Smooth muscle cell (in vitro differentiated cells): Measurements from ENCODE around the gene TMEM74B. TPM values are rescaled to one million over a fixed set of nuclear protein-coding genes. Genes with fewer than 3 reads are reported as not detected.
A peak's percentile ranks its signal among the peaks of the same experiment; 100 is the strongest.
"Not testable (repeated sequence)": the region's sequence is repeated elsewhere in the genome, so short reads cannot be mapped to it uniquely, and the experiment has no call there.

ENCODE experiments used
- DNase-seq: peaks from one replicate; lab custom pipeline; 2025; ENCODE audit not compliant: unreplicated experiment; lab: John Stamatoyannopoulos, UW
- H2AFZ ChIP-seq: fragments of 200-600 bp; sonication (generic); 2 replicates; pipeline ENCODE4 v1.6.0; 2016; ENCODE audit warnings: antibody characterized with exemption, low read depth, mild to moderate bottlenecking
- H3F3A ChIP-seq: fragments of 200-600 bp; sonication (generic); 2 replicates; pipeline ENCODE4 v1.6.0; 2017; ENCODE audit warnings: antibody characterized with exemption, low read depth
- H3K27ac ChIP-seq: fragments of 200-600 bp; sonication (generic); 2 replicates; pipeline ENCODE4 v1.5.1; 2016; ENCODE audit warnings: low read depth, mild to moderate bottlenecking
- H3K27me3 ChIP-seq: fragments of 200-600 bp; sonication (generic); 2 replicates; pipeline ENCODE4 v1.6.1; 2016; ENCODE audit warnings: low read depth, mild to moderate bottlenecking
- H3K36me3 ChIP-seq: fragments of 200-600 bp; sonication (generic); 2 replicates; pipeline ENCODE4 v1.5.1; 2016; ENCODE audit warnings: low read depth
- H3K4me1 ChIP-seq: fragments of 200-600 bp; sonication (generic); 2 replicates; pipeline ENCODE4 v1.5.1; 2016; ENCODE audit warnings: low read depth
- H3K4me2 ChIP-seq: fragments of 200-600 bp; sonication (generic); 2 replicates; pipeline ENCODE4 v1.6.0; 2016; ENCODE audit warnings: mild to moderate bottlenecking
- H3K4me3 ChIP-seq: fragments of 200-600 bp; sonication (generic); 2 replicates; pipeline ENCODE4 v1.5.1; 2016; ENCODE audit warnings: mild to moderate bottlenecking
- H3K79me2 ChIP-seq: fragments of 200-600 bp; sonication (generic); 2 replicates; pipeline ENCODE4 v1.6.0; 2016; ENCODE audit warnings: low read depth, mild to moderate bottlenecking
- H3K9ac ChIP-seq: fragments of 200-600 bp; sonication (generic); 2 replicates; pipeline ENCODE4 v1.6.0; 2016; ENCODE audit warnings: low read depth
- H3K9me3 ChIP-seq: fragments of 200-600 bp; sonication (generic); replicated peaks from 2 replicates; pipeline ENCODE4 v1.5.1; 2016; ENCODE audit warnings: low read depth
- H4K20me1 ChIP-seq: fragments of 200-600 bp; sonication (generic); 2 replicates; pipeline ENCODE4 v1.6.0; 2016; ENCODE audit warnings: low read depth
- CTCF ChIP-seq: fragments of 200-600 bp; sonication (generic); IDR thresholded peaks from 2 replicates; pipeline ENCODE4 v1.5.1; 2017; ENCODE audit warnings: borderline replicate concordance, mild to moderate bottlenecking, antibody characterized with exemption; ENCODE audit not compliant: insufficient read depth, poor library complexity, severe bottlenecking
- WGBS: methylation state at CpG from one replicate; pipeline ENCODE4 v1.1.7; 2016; ENCODE audit warnings: low lambda C conversion rate; 5-methylcytosine and 5-hydroxymethylcytosine counted together
- polyA plus RNA-seq: library from polyadenylated mRNA; unstranded; fragments of >200 nt; fragmentation: Nextera tagmentation; extraction: Ambion mirVana; gene quantifications from 2 replicates; pipeline ENCODE4 v1.2.1, GENCODE V29; 2016
- total RNA-seq: library from RNA; depleted of rRNA; stranded (reverse); fragments of >200 nt; gene quantifications from 2 replicates; pipeline ENCODE4 v1.2.3, GENCODE V29; 2014

Gene TMEM74B
- total and polyA plus RNA-seq, 2 experiments from 2014 or later, result 0.94 TPM; not detected in 1

DNA sequence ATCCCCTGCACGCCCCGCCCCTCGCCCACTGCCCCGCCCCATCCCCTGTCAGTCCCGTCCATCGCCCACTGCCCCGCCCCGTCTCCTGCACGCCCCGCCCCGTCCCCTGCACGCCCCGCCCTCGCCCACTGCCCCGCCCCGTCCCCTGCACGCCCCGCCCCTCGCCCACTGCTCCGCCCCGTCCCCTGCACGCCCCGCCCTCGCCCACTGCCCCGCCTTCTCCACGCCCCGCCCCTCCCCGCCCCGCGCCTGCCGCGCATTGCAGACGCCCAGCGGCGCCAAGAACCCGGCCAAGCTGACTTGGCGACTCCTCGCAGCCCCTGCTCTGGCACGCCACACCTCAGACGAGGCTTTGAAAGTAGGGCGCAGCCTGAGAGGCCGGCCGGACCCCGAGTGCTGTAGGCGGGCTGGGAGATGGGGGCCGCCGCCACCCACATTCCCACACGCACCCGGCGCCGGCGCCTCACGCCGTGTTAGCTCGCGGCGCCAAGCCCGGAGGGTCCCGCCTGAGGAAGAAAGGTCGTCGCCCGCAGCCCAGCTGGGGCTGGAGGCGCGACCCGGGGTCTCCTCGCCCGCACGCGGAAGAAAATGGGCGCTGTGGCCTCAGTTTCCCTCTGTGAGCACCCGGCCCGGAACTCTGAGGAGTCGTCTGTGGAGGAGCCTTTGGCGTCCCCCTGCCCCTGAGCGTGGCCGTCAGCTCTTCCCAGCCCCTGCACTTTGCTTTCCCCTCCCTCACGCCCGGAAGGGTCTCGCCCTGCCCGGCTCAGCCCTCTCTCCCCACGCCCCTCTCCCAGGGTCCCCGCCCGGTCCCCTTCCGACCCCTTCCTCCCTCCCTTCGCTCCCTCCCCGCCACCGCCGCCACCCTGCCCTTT lies 41.2 kb upstream of the TMEM74B start, which contains the start of gene RAD21L1:
RAD21L1 (plus strand) TSS at position 262 of the 872 bp plus-strand sequence. CDS start 2,410 bp downstream, outside the sequence.
- H3K9me3 ChIP-seq, result no peaks in the 10 kb centered on the region
- H3K27ac ChIP-seq, result no peak within 1 kb of the TSS
- no peaks in the 10 kb centered on the region for H3K36me3 ChIP-seq
- WGBS, result under 1% methylated on average over 44 of the region's 88 CpGs
- no peaks in the 10 kb centered on the region for H4K20me1 ChIP-seq
- TF ChIP-seq CTCF, result no peak
- H3K9ac ChIP-seq, result peak within 1 kb of the TSS; percentile 18
- H3K79me2 ChIP-seq, result no peaks in the 10 kb centered on the region
- peak within 1 kb of the TSS; percentile 97 for H3K4me2 ChIP-seq
- peak; percentile 94 for DNase-seq
- no peaks in the 10 kb centered on the region for H3F3A ChIP-seq
- H3K27me3 ChIP-seq, result peaks cover 38% of the 10 kb centered on the region
- no peaks in the 10 kb centered on the region for H3K4me1 ChIP-seq
- peak within 1 kb of the TSS; percentile 88 for H2AFZ ChIP-seq
- peak within 1 kb of the TSS; percentile 54 for H3K4me3 ChIP-seq

DNA sequence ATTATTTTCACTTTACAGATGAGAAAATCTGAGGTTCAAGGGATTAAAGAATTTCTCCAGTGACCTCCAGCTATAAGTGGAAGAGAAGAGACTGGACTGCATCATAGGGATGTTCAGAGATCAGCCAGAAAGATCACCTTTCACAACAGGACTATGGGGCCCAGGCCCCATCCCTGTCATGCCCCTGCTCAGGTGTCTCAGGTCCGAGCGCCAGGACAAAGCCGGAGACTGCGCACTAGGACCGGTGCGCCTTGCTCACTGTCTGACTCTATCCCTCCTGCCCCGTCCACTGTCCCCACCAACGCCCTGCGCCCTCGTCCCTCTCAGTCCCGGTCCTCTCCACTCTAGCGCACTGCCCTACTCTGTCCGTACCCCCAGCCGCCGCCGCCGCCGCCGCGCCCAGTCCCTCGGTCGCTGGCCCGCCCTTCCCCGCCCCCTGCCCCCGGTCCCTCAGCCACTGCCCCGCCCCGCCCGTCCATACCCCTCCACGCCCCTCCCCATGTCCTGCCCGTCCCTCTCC lies 40.5 kb upstream of the TMEM74B start:
- Histone ChIP-seq H3K27me3 (peaks cover 33% of the 10 kb centered on the region), H3K4me2 (peak overlapping the region; percentile 86), H3K4me1 (no peaks in the 10 kb centered on the region), H3F3A (no peaks in the 10 kb centered on the region), H3K9me3 (no peaks in the 10 kb centered on the region), H3K36me3 (no peaks in the 10 kb centered on the region), H2AFZ (peak overlapping the region; percentile 79), H3K9ac (no peak overlapping the region), H3K4me3 (peak overlapping the region; percentile 48), H4K20me1 (no peaks in the 10 kb centered on the region), H3K27ac (no peak overlapping the region), H3K79me2 (no peaks in the 10 kb centered on the region)
- no peak for TF ChIP-seq CTCF
- WGBS, result 6% methylated on average over 3 of the region's 30 CpGs
- DNase-seq, result no peak

- Histone ChIP-seq H3K4me2 (no peak overlapping the region), H3K27ac (no peak overlapping the region), H3K9me3 (no peaks in the 10 kb centered on the region), H3F3A (no peaks in the 10 kb centered on the region), H2AFZ (no peak overlapping the region), H3K27me3 (peaks cover 24% of the 10 kb centered on the region), H3K79me2 (no peaks in the 10 kb centered on the region), H3K4me3 (no peak overlapping the region), H3K4me1 (no peaks in the 10 kb centered on the region), H3K9ac (no peak overlapping the region), H4K20me1 (no peaks in the 10 kb centered on the region), H3K36me3 (no peaks in the 10 kb centered on the region)
- 94% methylated on average over 20 of the region's 20 CpGs for WGBS
- no peak for DNase-seq
- TF ChIP-seq CTCF, result no peak
Observed at GRCh38 chr20:1224205-1224890, 39.6 kb upstream of the TMEM74B start.

DNA sequence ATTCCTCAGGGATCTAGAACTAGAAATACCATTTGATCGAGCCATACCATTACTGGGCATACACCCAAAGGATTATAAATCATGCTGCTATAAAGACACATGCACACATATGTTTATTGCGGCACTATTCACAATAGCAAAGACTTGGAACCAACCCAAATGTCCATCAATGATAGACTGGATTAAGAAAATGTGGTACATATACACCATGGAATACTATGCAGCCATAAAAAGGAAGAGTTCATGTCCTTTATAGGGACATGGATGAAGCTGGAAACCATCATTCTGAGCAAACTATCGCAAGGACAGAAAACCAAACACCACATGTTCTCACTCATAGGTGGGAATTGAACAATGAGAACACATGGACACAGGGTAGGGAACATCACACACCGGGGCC lies 38.0 kb upstream of the TMEM74B start:
- not testable (repeated sequence) for H3K27me3 ChIP-seq, H3K4me2 ChIP-seq, H4K20me1 ChIP-seq, H3K4me1 ChIP-seq, DNase-seq, H3F3A ChIP-seq, H3K79me2 ChIP-seq, H2AFZ ChIP-seq, H3K36me3 ChIP-seq, H3K4me3 ChIP-seq, H3K9ac ChIP-seq, H3K9me3 ChIP-seq, H3K27ac ChIP-seq
- 95% methylated on average over 3 of the region's 4 CpGs for WGBS

DNA sequence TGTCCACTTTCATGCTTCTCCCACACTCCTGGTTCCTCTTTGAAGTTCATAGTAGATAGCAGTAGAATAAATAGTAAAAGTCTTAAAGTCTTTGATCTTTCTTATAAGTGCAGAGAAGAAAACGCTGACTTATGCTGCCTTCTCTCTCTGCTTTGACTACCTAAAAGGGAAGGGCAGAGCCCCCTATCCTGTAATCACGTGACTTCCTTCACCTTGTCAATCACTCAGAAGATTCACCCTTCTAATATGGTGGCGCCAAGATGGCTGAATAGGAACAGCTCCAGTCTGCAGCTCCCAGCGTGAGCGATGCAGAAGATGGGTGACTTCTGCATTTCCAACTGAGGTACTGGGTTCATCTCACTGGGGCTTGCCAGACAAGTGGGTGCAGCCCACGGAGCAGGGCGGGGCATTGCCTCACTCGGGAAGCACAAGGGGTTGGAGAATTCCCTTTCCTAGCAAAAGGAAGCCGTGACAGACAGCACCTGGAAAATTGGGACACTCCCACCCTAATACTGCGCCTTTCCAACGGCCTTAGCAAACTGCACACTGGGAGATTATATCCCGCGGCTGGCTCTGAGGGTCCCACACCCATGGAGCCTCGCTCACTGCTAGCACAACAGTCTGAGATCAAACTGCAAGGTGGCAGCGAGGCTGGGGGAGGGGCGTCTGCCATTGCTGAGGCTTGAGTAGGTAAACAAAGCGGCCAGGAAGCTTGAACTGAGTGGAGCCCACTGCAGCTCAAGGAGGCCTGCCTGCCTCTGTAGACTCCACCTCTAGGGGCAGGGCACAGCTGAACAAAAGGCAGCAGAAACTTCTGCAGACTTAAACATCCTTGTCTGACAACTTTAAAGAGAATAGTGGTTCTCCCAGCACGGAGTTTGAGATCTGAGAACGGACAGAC lies 32.0 kb upstream of the TMEM74B start:
- H2AFZ ChIP-seq, DNase-seq, H3K4me2 ChIP-seq, H3K9ac ChIP-seq, H3K27me3 ChIP-seq, H3K36me3 ChIP-seq, H3F3A ChIP-seq, H3K4me1 ChIP-seq, H3K4me3 ChIP-seq, H3K9me3 ChIP-seq, H4K20me1 ChIP-seq, H3K27ac ChIP-seq, H3K79me2 ChIP-seq: not testable (repeated sequence)
- 91% methylated on average over 19 of the region's 19 CpGs for WGBS
